HG03159 (cell line): ENCODE measurements around the gene B4GALT5.

Source experiments
- ATAC-seq: cut with Tn5 transposase; IDR thresholded peaks from one replicate; pipeline ENCODE4 v1.9.1; 2021; ENCODE audit warnings: mild to moderate bottlenecking, moderate library complexity; ENCODE audit not compliant: unreplicated experiment

B4GALT5 gene

GRCh38 chr20:49659056-49659455 is 54.6 kb downstream of the B4GALT5 start:
- no peak for ATAC-seq

DNA sequence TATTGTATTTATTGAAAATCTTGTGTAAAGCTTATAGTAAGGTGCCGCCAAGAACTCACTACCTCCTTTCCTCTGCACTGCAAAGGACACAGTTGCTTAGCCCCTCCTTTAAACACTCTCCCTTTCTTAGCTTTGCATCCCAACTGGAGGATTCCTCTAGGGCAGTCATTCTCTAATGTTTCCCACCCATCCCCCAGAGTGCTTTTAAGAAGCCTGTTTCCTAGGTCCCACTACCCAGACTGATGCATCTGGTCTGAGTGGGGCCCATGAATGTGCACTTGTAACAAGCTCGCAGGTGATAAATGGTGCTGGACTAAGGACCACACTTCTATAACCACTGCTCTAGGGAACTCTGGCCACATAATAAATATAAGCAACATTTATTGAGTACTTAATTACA is 55.2 kb downstream of the B4GALT5 start:
- ATAC-seq: no peak

GRCh38 chr20:49657118-49657901 is 56.4 kb downstream of the B4GALT5 start:
- no peak for ATAC-seq

GRCh38 chr20:49656304-49656703 is 57.4 kb downstream of the B4GALT5 start:
- ATAC-seq: no peak

GRCh38 chr20:49653925-49654434 is 59.7 kb downstream of the B4GALT5 start:
- ATAC-seq: no peak

DNA sequence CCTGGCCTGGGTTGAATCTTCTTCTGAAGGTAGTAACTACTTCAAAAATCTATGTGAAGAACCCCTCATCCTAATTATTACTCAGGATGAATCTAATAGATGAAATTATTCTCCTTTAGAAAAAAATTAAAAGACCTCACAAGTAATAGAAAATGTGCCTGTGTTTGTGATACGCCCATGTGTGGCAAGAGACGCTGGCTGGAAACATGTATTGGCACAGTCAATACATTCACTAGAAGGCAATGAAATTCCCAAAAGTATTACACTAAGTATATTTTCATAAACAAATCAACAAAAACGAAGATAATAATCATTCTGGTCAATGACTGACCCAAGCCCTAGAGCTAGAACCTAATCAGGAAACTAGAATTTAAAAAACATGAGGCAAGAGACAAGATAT is 64.0 kb downstream of the B4GALT5 start:
- ATAC-seq: no peak

GRCh38 chr20:49647550-49647949 is 66.1 kb downstream of the B4GALT5 start:
- ATAC-seq: no peak

GRCh38 chr20:49646528-49646927 is 67.2 kb downstream of the B4GALT5 start:
- ATAC-seq: no peak

GRCh38 chr20:49646126-49646525 is 67.6 kb downstream of the B4GALT5 start:
- ATAC-seq: no peak

GRCh38 chr20:49644980-49645565 is 68.6 kb downstream of the B4GALT5 start:
- no peak for ATAC-seq

DNA sequence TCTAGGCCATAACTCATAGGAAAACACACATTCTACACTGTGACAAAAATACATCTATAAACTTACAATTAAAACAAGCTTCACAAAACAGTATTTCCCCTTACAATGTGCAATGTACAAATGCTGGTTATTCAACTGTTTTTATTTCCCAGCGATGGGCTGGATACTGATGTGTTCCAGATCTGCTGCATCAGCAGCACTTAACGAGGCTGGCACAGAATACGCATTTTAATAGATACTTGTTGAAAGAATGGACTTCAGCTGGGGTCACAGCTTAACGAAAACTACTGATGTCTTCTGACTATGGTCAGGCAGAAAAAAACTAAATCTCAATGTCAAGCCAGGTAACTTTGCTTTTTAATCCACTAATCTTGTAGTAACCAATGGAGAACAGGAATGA is 70.9 kb downstream of the B4GALT5 start:
- no peak for ATAC-seq

- no peak for ATAC-seq
Measured at GRCh38 chr20:49641683-49642656, 71.7 kb downstream of the B4GALT5 start.

GRCh38 chr20:49637046-49637637 is 76.5 kb downstream of the B4GALT5 start:
- no peak for ATAC-seq

DNA sequence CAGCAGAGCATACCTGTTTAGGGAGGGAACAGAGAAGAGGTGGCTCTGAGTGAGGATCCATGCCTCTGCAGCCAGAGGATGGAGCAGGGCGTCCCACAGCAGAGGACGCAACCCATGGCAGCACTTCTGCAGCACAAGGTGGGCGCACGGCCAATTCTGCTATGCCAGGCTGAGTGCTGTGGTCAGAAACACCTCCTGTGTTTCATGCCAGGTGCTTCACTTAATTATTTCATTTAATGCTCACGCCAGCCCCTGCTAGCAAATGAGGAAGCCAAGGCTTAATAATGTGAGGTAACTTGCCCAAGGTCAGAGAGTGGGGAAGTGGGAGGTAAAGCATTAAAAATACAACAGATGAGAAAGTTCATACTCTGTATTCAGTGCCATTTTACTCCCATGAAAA is 77.2 kb downstream of the B4GALT5 start:
- ATAC-seq: no peak

GRCh38 chr20:49635866-49636265 is 77.8 kb downstream of the B4GALT5 start:
- ATAC-seq: no peak

GRCh38 chr20:49635166-49635565 is 78.5 kb downstream of the B4GALT5 start:
- no peak for ATAC-seq

GRCh38 chr20:49634116-49634515 is 79.6 kb downstream of the B4GALT5 start:
- no peak for ATAC-seq

DNA sequence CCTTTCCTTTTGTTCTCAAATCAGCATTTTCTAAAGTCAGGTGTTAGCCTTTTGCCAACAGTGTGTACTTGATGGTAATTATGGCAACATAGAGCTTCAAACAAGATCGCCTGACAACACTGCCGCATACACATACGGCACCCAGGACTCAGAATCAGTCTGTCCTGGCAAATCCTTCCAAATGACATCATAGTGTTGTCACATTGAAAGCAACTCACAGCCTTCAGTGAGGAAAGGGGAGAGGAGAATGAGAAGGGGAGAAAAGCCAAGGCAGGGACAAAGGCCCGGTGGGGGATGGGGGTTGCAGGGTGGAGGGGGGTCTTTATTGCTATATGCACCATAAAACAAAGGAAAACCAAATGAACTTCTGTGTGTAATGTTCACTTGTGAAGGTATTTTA is 80.0 kb downstream of the B4GALT5 start:
- ATAC-seq: no peak

DNA sequence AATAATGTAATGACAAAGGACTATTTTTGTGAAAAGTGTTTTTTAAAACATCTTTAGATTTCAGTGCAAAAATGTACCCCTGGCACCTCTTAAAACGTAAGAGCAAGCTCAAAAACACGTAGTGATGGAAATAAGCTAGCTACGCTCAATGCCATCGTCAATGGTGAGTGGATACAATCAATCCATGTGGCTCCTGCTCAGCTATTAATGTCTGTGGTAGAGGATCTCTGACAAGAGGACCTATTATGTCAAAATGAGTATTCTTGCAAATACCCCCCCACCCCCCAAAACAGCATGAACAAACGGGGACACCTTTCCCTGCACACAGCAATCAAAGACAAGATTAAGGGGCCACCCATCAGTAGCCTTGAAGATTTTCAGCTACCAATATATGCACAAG is 80.7 kb downstream of the B4GALT5 start:
- no peak for ATAC-seq

GRCh38 chr20:49631856-49632418 is 81.7 kb downstream of the B4GALT5 start:
- no peak for ATAC-seq
